Measurements from ENCODE around the gene WARS2. TPM values are rescaled to one million over a fixed set of nuclear protein-coding genes. Genes with fewer than 3 reads are reported as not detected.

The WARS2 gene
- total RNA-seq, 1 donor from 2014 or later = 13.4 TPM

GRCh38 chr1:119026956-119027355, 113.5 kb downstream of the WARS2 start:
- no peaks in the 10 kb centered on the region for H3K9me3 ChIP-seq
- ATAC-seq (no peak), DNase-seq (no peak)
- H3K4me3 ChIP-seq = no peak overlapping the region
- intact Hi-C loops (cut with DNase I) = no loop called here
- H3K36me3 ChIP-seq = peaks cover 4% of the 10 kb centered on the region
- H3K27me3 ChIP-seq = no peaks in the 10 kb centered on the region
- no peak overlapping the region for H3K27ac ChIP-seq
- H3K4me1 ChIP-seq = no peaks in the 10 kb centered on the region
- no peak for TF ChIP-seq CTCF (IDR thresholded peaks at IDR 0.05)

- DNase-seq = no peak
- Histone ChIP-seq H3K4me1 (no peaks in the 10 kb centered on the region), H3K36me3 (no peaks in the 10 kb centered on the region), H3K27ac (no peak overlapping the region), H3K4me3 (no peak overlapping the region), H3K27me3 (no peaks in the 10 kb centered on the region), H3K9me3 (no peaks in the 10 kb centered on the region)
- no peak for ATAC-seq
- no peak for TF ChIP-seq CTCF (IDR thresholded peaks at IDR 0.05)
- intact Hi-C loops (cut with DNase I) = no loop called here
These were observed 124.9 kb downstream of the WARS2 start for GRCh38 chr1:119015547-119015946.

- H3K9me3 ChIP-seq = no peaks in the 10 kb centered on the region
- H3K27ac ChIP-seq = no peak overlapping the region
- intact Hi-C loops (cut with DNase I) = no loop called here
- peaks cover 15% of the 10 kb centered on the region for H3K4me1 ChIP-seq
- peaks cover 18% of the 10 kb centered on the region for H3K27me3 ChIP-seq
- H3K36me3 ChIP-seq = no peaks in the 10 kb centered on the region
- DNase-seq = no peak
- TF ChIP-seq CTCF (IDR thresholded peaks at IDR 0.05) = no peak
- ATAC-seq = no peak
- H3K4me3 ChIP-seq = no peak overlapping the region
These were observed 128.1 kb downstream of the WARS2 start for GRCh38 chr1:119012383-119012782.

GRCh38 chr1:119011706-119012105, 128.7 kb downstream of the WARS2 start:
- H3K4me1 ChIP-seq = peaks cover 19% of the 10 kb centered on the region
- ATAC-seq = no peak
- intact Hi-C loops (cut with DNase I) = no loop called here
- no peak for TF ChIP-seq CTCF (IDR thresholded peaks at IDR 0.05)
- H3K27ac ChIP-seq = no peak overlapping the region
- no peaks in the 10 kb centered on the region for H3K36me3 ChIP-seq
- peaks cover 25% of the 10 kb centered on the region for H3K27me3 ChIP-seq
- H3K4me3 ChIP-seq = no peak overlapping the region
- DNase-seq = no peak
- H3K9me3 ChIP-seq = no peaks in the 10 kb centered on the region

- Histone ChIP-seq H3K9me3 (no peaks in the 10 kb centered on the region), H3K4me1 (peaks cover 21% of the 10 kb centered on the region), H3K4me3 (no peak overlapping the region), H3K27ac (no peak overlapping the region), H3K36me3 (no peaks in the 10 kb centered on the region), H3K27me3 (peaks cover 31% of the 10 kb centered on the region)
- TF ChIP-seq CTCF (IDR thresholded peaks at IDR 0.05) = no peak
- DNase-seq = no peak
- ATAC-seq = no peak
- intact Hi-C loops (cut with DNase I) = no loop called here
These were observed 129.3 kb downstream of the WARS2 start for GRCh38 chr1:119011116-119011515.

- Histone ChIP-seq H3K27me3 (peaks cover 40% of the 10 kb centered on the region), H3K27ac (no peak overlapping the region), H3K4me1 (peaks cover 21% of the 10 kb centered on the region), H3K9me3 (no peaks in the 10 kb centered on the region), H3K36me3 (no peaks in the 10 kb centered on the region), H3K4me3 (no peak overlapping the region)
- intact Hi-C loops (cut with DNase I) = no loop called here
- no peak for TF ChIP-seq CTCF (IDR thresholded peaks at IDR 0.05)
- ATAC-seq (no peak), DNase-seq (no peak)
These were observed 130.3 kb downstream of the WARS2 start for GRCh38 chr1:119010201-119010600.

Data from upper lobe of right lung (tissue), 1 donor.